CD14-positive monocyte (primary cell): ENCODE data around the gene GTPBP8. TPM values are rescaled to one million over a fixed set of nuclear protein-coding genes. Genes with fewer than 3 reads are reported as not detected.

ENCODE experiments used
- DNase-seq, 3 donors: peaks; one replicate each; pipeline ENCODE4 v3.0.0-alpha.2; 2011 to 2022
- H2AFZ ChIP-seq: 2 replicates; pipeline ENCODE4 v1.6.0; 2012; ENCODE audit warnings: mild to moderate bottlenecking, low read depth, low read length, inconsistent platforms; ENCODE audit not compliant: insufficient read depth, poor library complexity, severe bottlenecking
- H3K27ac ChIP-seq, 2 donors: 1 replicate in 1 of 2; 2 replicates in 1 of 2; pipeline ENCODE4 v1.5.1; 2012 to 2013; ENCODE audit warnings: low read length in 2 of 2, control low read depth in 1 of 2, inconsistent platforms in 1 of 2, low read depth in 1 of 2, mild to moderate bottlenecking in 1 of 2
- H3K27me3 ChIP-seq, 2 donors: one replicate each; pipeline versions ENCODE4 v1.6.0 to v1.6.1; 2011 to 2013; ENCODE audit warnings: low read length in 2 of 2; ENCODE audit not compliant: control insufficient read depth in 2 of 2, insufficient read depth in 2 of 2
- H3K36me3 ChIP-seq, 2 donors: replicated peaks in 1 of 2; 1 replicate in 1 of 2; 2 replicates in 1 of 2; pipeline versions ENCODE4 v1.5.1 to v1.6.1; 2012 to 2013; ENCODE audit warnings: low read length in 2 of 2, control low read depth in 1 of 2, inconsistent platforms in 1 of 2, mild to moderate bottlenecking in 1 of 2; ENCODE audit not compliant: insufficient read depth in 2 of 2, control insufficient read depth in 1 of 2
- H3K4me1 ChIP-seq, 2 donors: 1 replicate in 1 of 2; 2 replicates in 1 of 2; pipeline versions ENCODE4 v1.5.1 to v1.6.1; 2012 to 2013; ENCODE audit warnings: low read length in 2 of 2, control low read depth in 1 of 2, inconsistent platforms in 1 of 2, mild to moderate bottlenecking in 1 of 2, moderate library complexity in 1 of 2; ENCODE audit not compliant: insufficient read depth in 2 of 2, control insufficient read depth in 1 of 2
- H3K4me2 ChIP-seq: replicated peaks from 2 replicates; pipeline ENCODE3; 2012; ENCODE audit warnings: low read length, moderate library complexity, mild to moderate bottlenecking; ENCODE audit not compliant: poor library complexity, severe bottlenecking; ENCODE audit errors: extremely low read depth
- H3K4me3 ChIP-seq, 3 experiments: fragments of 200-600 bp in 1 of 3; sonication (generic) in 1 of 3; replicated peaks in 1 of 3; 1 replicate in 2 of 3; 2 replicates in 1 of 3; pipeline ENCODE4 v1.5.1; 2011 to 2013; ENCODE audit warnings: low read length in 3 of 3, mild to moderate bottlenecking in 3 of 3, control low read depth in 2 of 3, low read depth in 2 of 3, inconsistent platforms in 1 of 3, moderate library complexity in 1 of 3
- H3K79me2 ChIP-seq: 2 replicates; pipeline ENCODE4 v1.6.0; 2012; ENCODE audit warnings: mild to moderate bottlenecking, control low read depth, inconsistent platforms, low read length, moderate library complexity; ENCODE audit not compliant: insufficient read depth
- H3K9ac ChIP-seq: 2 replicates; pipeline ENCODE4 v1.6.0; 2017; ENCODE audit warnings: low read length, mild to moderate bottlenecking; ENCODE audit not compliant: insufficient read depth, poor library complexity, severe bottlenecking
- H3K9me3 ChIP-seq, 2 donors: replicated peaks in 1 of 2; 1 replicate in 1 of 2; 2 replicates in 1 of 2; pipeline versions ENCODE4 v1.5.1 to v1.6.1; 2012 to 2013; ENCODE audit warnings: low read length in 2 of 2, control low read depth in 1 of 2; ENCODE audit not compliant: control insufficient read depth in 1 of 2, insufficient read depth in 1 of 2
- H4K20me1 ChIP-seq: 2 replicates; pipeline ENCODE4 v1.6.0; 2012; ENCODE audit warnings: mild to moderate bottlenecking, low read length, control low read depth, moderate library complexity; ENCODE audit not compliant: insufficient read depth
- H3K27ac Mint-ChIP-seq, 7 donors: one replicate each; pipeline ENCODE4 v1.8.0; 2020; ENCODE audit warnings: mild to moderate bottlenecking in 7 of 7, mixed read lengths in 7 of 7, moderate library complexity in 6 of 7, inconsistent platforms in 2 of 7
- H3K27me3 Mint-ChIP-seq, 3 donors: one replicate each; pipeline ENCODE4 v1.8.0; 2021 to 2022; ENCODE audit warnings: low read depth in 3 of 3, mild to moderate bottlenecking in 3 of 3, mixed read lengths in 3 of 3, moderate library complexity in 3 of 3, inconsistent platforms in 1 of 3
- H3K36me3 Mint-ChIP-seq, 2 donors: one replicate each; pipeline ENCODE4 v1.8.0; 2020; ENCODE audit warnings: mixed read lengths in 2 of 2, inconsistent platforms in 1 of 2, mild to moderate bottlenecking in 1 of 2
- H3K4me1 Mint-ChIP-seq: one replicate; pipeline ENCODE4 v1.8.0; 2020; ENCODE audit warnings: mild to moderate bottlenecking, mixed read lengths
- H3K4me3 Mint-ChIP-seq, 2 donors: one replicate each; pipeline ENCODE4 v1.8.0; 2020; ENCODE audit warnings: mild to moderate bottlenecking in 2 of 2, mixed read lengths in 2 of 2, moderate library complexity in 1 of 2
- H3K9me3 Mint-ChIP-seq, 7 donors: one replicate each; pipeline ENCODE4 v1.8.0; 2020 to 2022; ENCODE audit warnings: mixed read lengths in 7 of 7, mild to moderate bottlenecking in 6 of 7, moderate library complexity in 6 of 7, inconsistent platforms in 2 of 7
- CTCF ChIP-seq: fragments of 200-600 bp; IDR thresholded peaks from one replicate; pipeline ENCODE4 v1.8.0; 2022; ENCODE audit warnings: antibody characterized with exemption, mild to moderate bottlenecking
- WGBS: methylation state at CpG from one replicate; pipeline ENCODE4 v1.1.5; 2013; ENCODE audit warnings: missing lambda C conversion rate; ENCODE audit not compliant: insufficient coverage; 5-methylcytosine and 5-hydroxymethylcytosine counted together
- intact Hi-C, 2 donors: fragments of 100-400 bp; cut with micrococcal nuclease; formaldehyde crosslinking; loops; one replicate each; pipeline versions ENCODE4 v1.15.0 to v1.15.1; 2023
- polyA plus RNA-seq, 3 donors: library from polyadenylated mRNA; depleted of rRNA in 1 of 3; unstranded in 2 of 3; stranded (reverse) in 1 of 3; fragments of 300-500 nt in 2 of 3; fragments of >200 nt in 1 of 3; fragmentation: Illumina TruSeq in 2 of 3; gene quantifications; 1 replicate in 2 of 3; 2 replicates in 1 of 3; pipeline ENCODE4 v1.2.3, GENCODE V29; 2012 to 2021

The GTPBP8 gene
- polyA plus RNA-seq, 3 donors, result 6.0 to 10.8 (median 9.8) TPM

- H3K4me3 Mint-ChIP-seq, result no peak overlapping the region
- Histone ChIP-seq H3K4me2 (no peak overlapping the region), H3K36me3 (peaks cover 96 to 100% of the 10 kb centered on the region in 2 donors), H3K27ac (no peak overlapping the region), H3K4me3 (no peak overlapping the region), H3K4me1 (no peaks in the 10 kb centered on the region), H2AFZ (no peak overlapping the region), H3K27me3 (no peaks in the 10 kb centered on the region), H3K9me3 (no peaks in the 10 kb centered on the region), H4K20me1 (peaks cover 9% of the 10 kb centered on the region), H3K79me2 (peaks cover 3% of the 10 kb centered on the region), H3K9ac (no peak overlapping the region)
- H3K4me1 Mint-ChIP-seq, result peaks cover 2% of the 10 kb centered on the region
- H3K9me3 Mint-ChIP-seq, result no peaks in the 10 kb centered on the region
- no peak for TF ChIP-seq CTCF
- H3K27ac Mint-ChIP-seq, result no peak overlapping the region
- DNase-seq, result no peak
- H3K36me3 Mint-ChIP-seq, result peaks cover 88 to 94% of the 10 kb centered on the region in 2 donors
- WGBS, result 94% methylated on average over 2 of the region's 3 CpGs
- intact Hi-C loops, result no loop called here
- peaks cover 0 to 1% (median 0%) of the 10 kb centered on the region in 3 donors for H3K27me3 Mint-ChIP-seq
Observed at GRCh38 chr3:113008117-113008516, 17.3 kb downstream of the GTPBP8 start.

GRCh38 chr3:113013593-113013992, 22.8 kb downstream of the GTPBP8 start:
- Histone ChIP-seq H3K27me3 (no peaks in the 10 kb centered on the region), H2AFZ (no peak overlapping the region), H3K9ac (no peak overlapping the region), H3K4me1 (peaks cover 8 to 10% of the 10 kb centered on the region in 2 donors), H3K36me3 (peaks cover 74 to 89% of the 10 kb centered on the region in 2 donors), H3K27ac (no peak overlapping the region), H3K79me2 (peaks cover 41% of the 10 kb centered on the region), H3K9me3 (no peaks in the 10 kb centered on the region), H3K4me3 (no peak overlapping the region), H3K4me2 (no peak overlapping the region), H4K20me1 (peaks cover 7% of the 10 kb centered on the region)
- H3K4me1 Mint-ChIP-seq, result peaks cover 17% of the 10 kb centered on the region
- DNase-seq, result no peak
- intact Hi-C loops, result no loop called here
- H3K27ac Mint-ChIP-seq, result peak overlapping the region in 1 of 7 donors; percentile 1
- no peaks in the 10 kb centered on the region for H3K9me3 Mint-ChIP-seq
- H3K36me3 Mint-ChIP-seq, result peaks cover 68 to 79% of the 10 kb centered on the region in 2 donors
- H3K27me3 Mint-ChIP-seq, result no peaks in the 10 kb centered on the region
- H3K4me3 Mint-ChIP-seq, result no peak overlapping the region
- TF ChIP-seq CTCF, result no peak
